A549 (cell line): Measurements from ENCODE around the gene PTGES. TPM values are rescaled to one million over a fixed set of nuclear protein-coding genes. Genes with fewer than 3 reads are reported as not detected.

ENCODE experiments used
- ATAC-seq, 2 experiments: fragments of 200-7000 bp in 1 of 2; fragments of >200 bp in 1 of 2; cut with Nextera tagmentation in 1 of 2; cut with Tn5 transposase in 1 of 2; 3 replicates each; pipeline versions ENCODE4 v1.8.0 to v1.9.1; 2018 to 2020; ENCODE audit warnings: mild to moderate bottlenecking in 1 of 2, moderate library complexity in 1 of 2
- CTCF ChIA-PET: fragments of 300-600 bp; sonication (Branson Sonifier 250); formaldehyde crosslinking; extraction: SDS; loops from one replicate; lab custom pipeline; 2021; ENCODE audit warnings: antibody characterized with exemption, inconsistent platforms; lab: Yijun Ruan, JAX
- POLR2A ChIA-PET: fragments of 350-600 bp; formaldehyde crosslinking; extraction: SDS; loops from one replicate; lab custom pipeline; 2021; ENCODE audit warnings: antibody characterized with exemption, inconsistent platforms; lab: Yijun Ruan, JAX
- DNase-seq, 2 experiments: peaks; one replicate each; pipeline versions ENCODE4 v3.0.0 to v3.0.0-alpha.2; 2011 to 2016; ENCODE audit warnings: low read depth in 1 of 2, low spot score in 1 of 2
- FAIRE-seq: peaks from 2 replicates; lab custom pipeline; 2011; peaks lifted over from hg19 to GRCh38; lab: Jason Lieb, UNC
- H3K27ac ChIP-seq, 2 experiments: fragments of >200 bp; sonication (Bioruptor Twin); formaldehyde crosslinking; 3 replicates each; pipeline ENCODE4 v1.5.1; 2016 to 2017
- H3K4me1 ChIP-seq: fragments of >200 bp; sonication (Bioruptor Twin); formaldehyde crosslinking; 3 replicates; pipeline ENCODE4 v1.6.1; 2016
- H3K4me2 ChIP-seq: fragments of >200 bp; sonication (Bioruptor Twin); formaldehyde crosslinking; 3 replicates; pipeline ENCODE4 v1.6.1; 2016
- H3K4me3 ChIP-seq: fragments of >200 bp; sonication (Bioruptor Twin); formaldehyde crosslinking; 3 replicates; pipeline ENCODE4 v1.5.1; 2016
- H3K9me3 ChIP-seq: fragments of >200 bp; sonication (Bioruptor Twin); formaldehyde crosslinking; 3 replicates; pipeline ENCODE4 v1.6.1; 2016
- ATOH8 ChIP-seq: fragments of 250-450 bp; sonication (Bioruptor Pico); IDR thresholded peaks from 2 replicates; pipeline ENCODE4 v1.5.0; 2020; ENCODE audit warnings: low read depth, mild to moderate bottlenecking, moderate library complexity
- CEBPB ChIP-seq, 2 experiments: fragments of >200 bp in 1 of 2; sonication (Bioruptor Twin) in 1 of 2; formaldehyde crosslinking in 1 of 2; IDR thresholded peaks; 2 replicates each; pipeline ENCODE4 v1.6.1; 2012 to 2016
- CHD4 ChIP-seq: fragments of 200-600 bp; sonication (generic); IDR thresholded peaks from 2 replicates; pipeline ENCODE4 v1.6.1; 2016; ENCODE audit warnings: antibody characterized with exemption, mild to moderate bottlenecking, borderline replicate concordance
- ELK1 ChIP-seq: fragments of 150-350 bp; IDR thresholded peaks from 2 replicates; pipeline ENCODE4 v1.6.1; 2014; ENCODE audit warnings: low read depth, mild to moderate bottlenecking, low read length
- FOSB ChIP-seq: fragments of 250-450 bp; sonication (Bioruptor Pico); IDR thresholded peaks from 2 replicates; pipeline ENCODE4 v1.5.0; 2020; ENCODE audit warnings: mild to moderate bottlenecking, moderate library complexity
- FOXS1 ChIP-seq: fragments of 250-450 bp; sonication (Bioruptor Pico); IDR thresholded peaks from 2 replicates; pipeline ENCODE4 v1.5.0; 2020; ENCODE audit warnings: mild to moderate bottlenecking, moderate library complexity
- GATA3 ChIP-seq: IDR thresholded peaks from 2 replicates; pipeline ENCODE4 v1.6.1; 2012; ENCODE audit warnings: borderline replicate concordance
- HDAC2 ChIP-seq: fragments of 200-600 bp; sonication (generic); IDR thresholded peaks from 2 replicates; pipeline ENCODE4 v1.6.1; 2016
- HES2 ChIP-seq: fragments of >200 bp; sonication (Bioruptor Twin); formaldehyde crosslinking; IDR thresholded peaks from 2 replicates; pipeline ENCODE4 v1.6.1; 2016
- HOXB13 ChIP-seq: fragments of 250-450 bp; sonication (Bioruptor Pico); IDR thresholded peaks from 2 replicates; pipeline ENCODE4 v1.5.0; 2020; ENCODE audit warnings: low read depth, mild to moderate bottlenecking, moderate library complexity
- KDM1A ChIP-seq: fragments of 200-600 bp; sonication (generic); IDR thresholded peaks from 2 replicates; pipeline ENCODE4 v1.6.1; 2016; ENCODE audit warnings: low read depth, mild to moderate bottlenecking
- MAFK ChIP-seq: fragments of 450-650 bp; IDR thresholded peaks from 2 replicates; pipeline ENCODE4 v1.6.1; 2014; ENCODE audit not compliant: partially characterized antibody
- MAX ChIP-seq: IDR thresholded peaks from 2 replicates; pipeline ENCODE4 v1.6.1; 2012
- PBX3 ChIP-seq: IDR thresholded peaks from 2 replicates; pipeline ENCODE4 v1.6.1; 2012
- POLR2A ChIP-seq: IDR thresholded peaks from 2 replicates; pipeline ENCODE4 v1.6.1; 2012; ENCODE audit warnings: mild to moderate bottlenecking, low read length
- RAD21 ChIP-seq, 2 experiments: fragments of >200 bp in 1 of 2; sonication (Bioruptor Twin) in 1 of 2; formaldehyde crosslinking in 1 of 2; IDR thresholded peaks in 1 of 2; conservative IDR thresholded peaks in 1 of 2; 2 replicates in 1 of 2; 3 replicates in 1 of 2; pipeline ENCODE4 v1.6.1; 2012 to 2018; ENCODE audit warnings: inconsistent platforms in 1 of 2
- RFX5 ChIP-seq: fragments of 450-650 bp; IDR thresholded peaks from 2 replicates; pipeline ENCODE4 v1.7.1; 2014; ENCODE audit warnings: antibody characterized with exemption, mild to moderate bottlenecking, moderate library complexity
- RNF2 ChIP-seq: fragments of 200-600 bp; sonication (generic); IDR thresholded peaks from 2 replicates; pipeline ENCODE4 v1.6.1; 2016; ENCODE audit warnings: low read depth, mild to moderate bottlenecking, antibody characterized with exemption, moderate library complexity, borderline replicate concordance
- SMC3 ChIP-seq: fragments of >200 bp; sonication (Bioruptor Twin); formaldehyde crosslinking; IDR thresholded peaks from 3 replicates; pipeline ENCODE4 v1.6.1; 2018; ENCODE audit warnings: inconsistent platforms
- TP53 ChIP-seq: fragments of 250-450 bp; sonication (Bioruptor Pico); IDR thresholded peaks from 2 replicates; pipeline ENCODE4 v1.5.0; 2021; ENCODE audit warnings: mild to moderate bottlenecking, moderate library complexity
- ZFP36 ChIP-seq: fragments of 450-650 bp; IDR thresholded peaks from 2 replicates; pipeline ENCODE4 v1.6.1; 2014; ENCODE audit warnings: borderline replicate concordance; ENCODE audit not compliant: partially characterized antibody
- ZNF302 ChIP-seq: fragments of 250-450 bp; sonication (Bioruptor Pico); IDR thresholded peaks from 2 replicates; pipeline ENCODE4 v1.9.0; 2021; ENCODE audit warnings: inconsistent platforms, mild to moderate bottlenecking, moderate library complexity
- WGBS: methylation state at CpG from one replicate; pipeline ENCODE4 v1.1.6; 2017; ENCODE audit errors: missing lambda C conversion rate; 5-methylcytosine and 5-hydroxymethylcytosine counted together
- polyA plus RNA-seq, 4 experiments: library from polyadenylated mRNA; depleted of rRNA in 3 of 4; stranded (reverse); fragments of >200 nt; fragmentation: RNase III in 1 of 4; extraction: RNeasy Plus Mini Kit Qiagen cat#74134 plus additional on column Dnase treatment in 1 of 4; gene quantifications; 2 replicates in 3 of 4; 3 replicates in 1 of 4; pipeline ENCODE4 v1.2.3, GENCODE V29; 2011 to 2017

Gene PTGES
- polyA plus RNA-seq, 2 of the 4 experiments (the other 2 are of a cell fraction), result 19.1 to 58.8 TPM

- 91% methylated on average over 6 of the region's 6 CpGs for WGBS
- H3K9me3 ChIP-seq, result no peaks in the 10 kb centered on the region
- no peak overlapping the region for H3K27ac ChIP-seq
- no peak overlapping the region for H3K4me3 ChIP-seq
- no peak for FAIRE-seq
- ChIA-PET POLR2A (interaction anchor here (1.6 kb wide), 1 partner anchor 21 kb away, joined by 11 read pairs; no protein-coding TSS in a partner anchor), CTCF (interaction anchor here (1.0 to 12.3 kb wide), 10 partner anchors 11 to 132 kb away, joined by 3 to 161 read pairs (median 6); no protein-coding TSS in a partner anchor)
- peaks cover 20% of the 10 kb centered on the region for H3K4me1 ChIP-seq
- ATAC-seq, result no peak
- DNase-seq, result no peak
- no peak overlapping the region for H3K4me2 ChIP-seq
- TF ChIP-seq PBX3, result no peak
- TF ChIP-seq FOXS1, result no peak
- TF ChIP-seq ZFP36, result no peak
- TF ChIP-seq RNF2, result no peak
- TF ChIP-seq ELK1, result no peak
- TF ChIP-seq RAD21 (conservative IDR thresholded peaks at IDR 0.05 in 1 of 2, IDR thresholded peaks at IDR 0.05 in 1 of 2), result no peak
- TF ChIP-seq TP53 (CRISPR knock-in tag), result no peak
- no peak for TF ChIP-seq POLR2A
- TF ChIP-seq CHD4, result no peak
- no peak for TF ChIP-seq MAX
- TF ChIP-seq MAFK, result no peak
- TF ChIP-seq HDAC2, result no peak
- TF ChIP-seq RFX5, result no peak
- no peak for TF ChIP-seq ZNF302 (CRISPR knock-in tag)
- TF ChIP-seq ATOH8 (CRISPR knock-in tag), result no peak
- TF ChIP-seq HOXB13 (CRISPR knock-in tag), result no peak
Observed at GRCh38 chr9:129756191-129756590, 3.3 kb upstream of the PTGES start.

- DNase-seq (no peak), ATAC-seq (no peak), FAIRE-seq (no peak)
- Histone ChIP-seq H3K4me2 (no peak overlapping the region), H3K27ac (no peak overlapping the region), H3K9me3 (no peaks in the 10 kb centered on the region), H3K4me1 (peaks cover 27% of the 10 kb centered on the region), H3K4me3 (no peak overlapping the region)
- 79% methylated on average over 5 of the region's 5 CpGs for WGBS
- CTCF ChIA-PET, result interaction anchor here (1.0 to 12.3 kb wide), 6 partner anchors 13 to 113 kb away, joined by 3 to 161 read pairs (median 13); no protein-coding TSS in a partner anchor
- TF ChIP-seq SMC3 (no peak), MAFK (no peak), RNF2 (no peak), FOSB (CRISPR knock-in tag) (no peak), RAD21 (conservative IDR thresholded peaks at IDR 0.05 in 1 of 2, IDR thresholded peaks at IDR 0.05 in 1 of 2) (no peak), HDAC2 (no peak), CEBPB (IDR thresholded peaks at IDR 0.05) (no peak), KDM1A (no peak), ZFP36 (no peak), GATA3 (no peak), HES2 (no peak)
- POLR2A ChIA-PET, result interaction anchor here (0.6 to 1.6 kb wide), 2 partner anchors 22 to 349 kb away, joined by 3 to 11 read pairs; no protein-coding TSS in a partner anchor
Observed at GRCh38 chr9:129755151-129755550, 2.3 kb upstream of the PTGES start.
